Nephron (organoid): ENCODE results near the gene ASNSD1.
A peak's percentile ranks its signal among the peaks of the same experiment; 100 is the strongest.

Experiments used
- H3K27ac Mint-ChIP-seq, 3 experiments: 2 replicates each; pipeline ENCODE4 v1.8.0; 2020; ENCODE audit warnings: mixed read lengths in 3 of 3, mild to moderate bottlenecking in 2 of 3, moderate library complexity in 1 of 3
- H3K27me3 Mint-ChIP-seq: 2 replicates; pipeline ENCODE4 v1.8.0; 2021; ENCODE audit warnings: low read depth, mild to moderate bottlenecking, moderate library complexity, mixed read lengths
- H3K36me3 Mint-ChIP-seq: 2 replicates; pipeline ENCODE4 v1.8.0; 2020; ENCODE audit warnings: low read depth, mixed read lengths
- H3K4me1 Mint-ChIP-seq: 2 replicates; pipeline ENCODE4 v1.8.0; 2020; ENCODE audit warnings: mixed read lengths
- H3K4me3 Mint-ChIP-seq, 3 experiments: 2 replicates each; pipeline ENCODE4 v1.8.0; 2020; ENCODE audit warnings: mild to moderate bottlenecking in 3 of 3, mixed read lengths in 3 of 3, moderate library complexity in 2 of 3
- H3K9me3 Mint-ChIP-seq: 2 replicates; pipeline ENCODE4 v1.8.0; 2020; ENCODE audit warnings: mixed read lengths
- CTCF ChIP-seq, 3 experiments: fragments of 200-600 bp; sonication (generic); IDR thresholded peaks; one replicate each; pipeline ENCODE4 v1.5.0; 2021; ENCODE audit warnings: antibody characterized with exemption in 3 of 3; ENCODE audit not compliant: unreplicated experiment in 3 of 3

ASNSD1 gene

GRCh38 chr2:189673661-189674373 is 12.6 kb downstream of the ASNSD1 start:
- Mint-ChIP-seq H3K4me1 (peaks cover 16% of the 10 kb centered on the region), H3K27me3 (no peaks in the 10 kb centered on the region), H3K36me3 (peaks cover 46% of the 10 kb centered on the region), H3K4me3 (peak overlapping the region; percentile 71 to 91 (median 78)), H3K27ac (peak overlapping the region in 2 of 3 experiments; percentile 20 to 99), H3K9me3 (peaks cover 11% of the 10 kb centered on the region)
- no peak for TF ChIP-seq CTCF (IDR thresholded peaks at IDR 0.05; ENCODE audit: unreplicated experiment in 3 of 3)

GRCh38 chr2:189674374-189675112 is 13.3 kb downstream of the ASNSD1 start, which contains the start of gene ANKAR:
TSS of gene ANKAR (plus strand) at chr2:189674670. CDS start at chr2:189676491, 1,821 bp downstream.
- peak within 1 kb of the TSS; percentile 97 to 99 (median 99) for H3K27ac Mint-ChIP-seq
- H3K36me3 Mint-ChIP-seq, result peaks cover 50% of the 10 kb centered on the region
- H3K4me1 Mint-ChIP-seq, result peaks cover 16% of the 10 kb centered on the region

GRCh38 chr2:189676471-189676870 is 15.2 kb downstream of the ASNSD1 start:
- Mint-ChIP-seq H3K9me3 (peaks cover 25% of the 10 kb centered on the region), H3K4me3 (peak overlapping the region in 2 of 3 experiments; percentile 42 to 46), H3K27ac (no peak overlapping the region), H3K4me1 (peaks cover 16% of the 10 kb centered on the region), H3K36me3 (peaks cover 56% of the 10 kb centered on the region), H3K27me3 (no peaks in the 10 kb centered on the region)
- no peak for TF ChIP-seq CTCF (IDR thresholded peaks at IDR 0.05; ENCODE audit: unreplicated experiment in 3 of 3)

More at GRCh38 chr2:189674374-189675112, 13.3 kb downstream of the ASNSD1 start, which contains the start of gene ANKAR:
- TF ChIP-seq CTCF (IDR thresholded peaks at IDR 0.05; ENCODE audit: unreplicated experiment in 3 of 3), result peak; percentile 89 to 94 (median 91)
- Mint-ChIP-seq H3K27me3 (no peaks in the 10 kb centered on the region), H3K4me3 (peak within 1 kb of the TSS; percentile 91 to 98 (median 97)), H3K9me3 (peaks cover 17% of the 10 kb centered on the region)

- Mint-ChIP-seq H3K36me3 (peaks cover 43% of the 10 kb centered on the region), H3K4me1 (peaks cover 5% of the 10 kb centered on the region), H3K27me3 (no peaks in the 10 kb centered on the region), H3K9me3 (peaks cover 25% of the 10 kb centered on the region), H3K27ac (no peak overlapping the region), H3K4me3 (no peak overlapping the region)
- no peak for TF ChIP-seq CTCF (IDR thresholded peaks at IDR 0.05; ENCODE audit: unreplicated experiment in 3 of 3)
These were observed 18.0 kb downstream of the ASNSD1 start for GRCh38 chr2:189679226-189679625.

GRCh38 chr2:189681203-189681602 is 19.9 kb downstream of the ASNSD1 start:
- Mint-ChIP-seq H3K27me3 (no peaks in the 10 kb centered on the region), H3K36me3 (peaks cover 38% of the 10 kb centered on the region), H3K4me3 (no peak overlapping the region), H3K9me3 (peaks cover 25% of the 10 kb centered on the region), H3K4me1 (peaks cover 9% of the 10 kb centered on the region), H3K27ac (no peak overlapping the region)
- no peak for TF ChIP-seq CTCF (IDR thresholded peaks at IDR 0.05; ENCODE audit: unreplicated experiment in 3 of 3)
